ENCODE results near the gene HOMER3. TPM values are rescaled to one million over a fixed set of nuclear protein-coding genes. Genes with fewer than 3 reads are reported as not detected.
"Not testable (repeated sequence)": the region's sequence is repeated elsewhere in the genome, so short reads cannot be mapped to it uniquely, and the experiment has no call there.

HOMER3 gene
- total RNA-seq, 4 donors from 2014 or later: 22.7 to 48.5 (median 33.2) TPM

DNA sequence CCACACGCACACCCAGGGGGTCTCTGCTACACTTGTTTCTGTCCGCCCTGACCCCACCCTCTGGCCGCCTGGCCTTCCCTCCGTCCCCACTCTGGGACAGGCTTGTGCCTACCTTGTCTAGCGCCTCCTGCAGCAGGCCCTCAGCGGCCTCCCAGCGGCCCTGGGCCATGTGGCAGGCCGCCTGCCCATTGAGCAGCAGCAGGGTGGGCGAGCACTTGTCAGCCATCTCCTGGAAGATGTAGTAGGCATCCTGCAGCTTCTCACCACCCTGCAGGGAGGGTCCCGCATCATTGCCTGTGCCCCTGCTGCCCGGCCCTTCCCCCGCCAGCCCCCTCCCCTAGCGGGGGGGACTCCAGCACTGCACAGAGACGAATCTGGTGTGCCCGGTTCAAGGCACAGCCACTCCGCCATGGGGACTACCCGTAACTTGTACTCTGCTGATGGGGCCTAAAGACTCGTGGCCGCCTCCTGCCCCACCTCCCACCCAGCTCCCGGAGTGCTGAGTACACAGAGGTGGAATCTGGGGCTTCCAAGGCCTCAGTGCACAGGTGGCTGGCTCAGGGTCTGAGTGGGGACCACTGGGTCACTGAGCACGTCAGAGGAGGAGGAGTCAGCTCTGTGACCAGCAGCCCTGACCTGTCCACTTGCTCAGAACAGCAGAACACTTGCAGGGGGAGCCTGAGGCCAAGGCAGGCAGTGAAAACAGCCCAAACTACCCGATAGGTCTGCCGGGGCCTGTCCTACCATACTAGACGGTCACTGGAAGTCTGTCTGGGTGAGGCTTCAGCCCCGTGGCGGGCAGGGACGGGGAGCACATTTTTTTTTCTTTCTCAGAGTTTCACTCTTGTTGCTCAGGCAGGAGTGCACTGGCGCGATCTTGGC lies 37.6 kb downstream of the HOMER3 start:
- H3K36me3 ChIP-seq: peaks cover 0 to 97% of the 10 kb centered on the region in 2 donors
- 67 to 81% methylated on average over 3 to 11 of the region's 29 CpGs for WGBS, 2 donors (ENCODE audit: low coverage in 1 of 2)
- no peak for TF ChIP-seq POLR2AphosphoS5 (IDR thresholded peaks at IDR 0.05)
- TF ChIP-seq EP300 (IDR thresholded peaks at IDR 0.05): no peak
- no peak for TF ChIP-seq POLR2A (IDR thresholded peaks at IDR 0.05)
- TF ChIP-seq, protein P1, sequence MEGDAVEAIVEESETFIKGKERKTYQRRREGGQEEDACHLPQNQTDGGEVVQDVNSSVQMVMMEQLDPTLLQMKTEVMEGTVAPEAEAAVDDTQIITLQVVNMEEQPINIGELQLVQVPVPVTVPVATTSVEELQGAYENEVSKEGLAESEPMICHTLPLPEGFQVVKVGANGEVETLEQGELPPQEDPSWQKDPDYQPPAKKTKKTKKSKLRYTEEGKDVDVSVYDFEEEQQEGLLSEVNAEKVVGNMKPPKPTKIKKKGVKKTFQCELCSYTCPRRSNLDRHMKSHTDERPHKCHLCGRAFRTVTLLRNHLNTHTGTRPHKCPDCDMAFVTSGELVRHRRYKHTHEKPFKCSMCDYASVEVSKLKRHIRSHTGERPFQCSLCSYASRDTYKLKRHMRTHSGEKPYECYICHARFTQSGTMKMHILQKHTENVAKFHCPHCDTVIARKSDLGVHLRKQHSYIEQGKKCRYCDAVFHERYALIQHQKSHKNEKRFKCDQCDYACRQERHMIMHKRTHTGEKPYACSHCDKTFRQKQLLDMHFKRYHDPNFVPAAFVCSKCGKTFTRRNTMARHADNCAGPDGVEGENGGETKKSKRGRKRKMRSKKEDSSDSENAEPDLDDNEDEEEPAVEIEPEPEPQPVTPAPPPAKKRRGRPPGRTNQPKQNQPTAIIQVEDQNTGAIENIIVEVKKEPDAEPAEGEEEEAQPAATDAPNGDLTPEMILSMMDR (IDR thresholded peaks at IDR 0.05): no peak
- no peak overlapping the region for H3K4me3 ChIP-seq
- H3K4me1 ChIP-seq: no peaks in the 10 kb centered on the region
- H3K27ac ChIP-seq: no peak overlapping the region
- no peak for ATAC-seq
- no peaks in the 10 kb centered on the region for H3K9me3 ChIP-seq
- no peaks in the 10 kb centered on the region for H3K27me3 ChIP-seq

DNA sequence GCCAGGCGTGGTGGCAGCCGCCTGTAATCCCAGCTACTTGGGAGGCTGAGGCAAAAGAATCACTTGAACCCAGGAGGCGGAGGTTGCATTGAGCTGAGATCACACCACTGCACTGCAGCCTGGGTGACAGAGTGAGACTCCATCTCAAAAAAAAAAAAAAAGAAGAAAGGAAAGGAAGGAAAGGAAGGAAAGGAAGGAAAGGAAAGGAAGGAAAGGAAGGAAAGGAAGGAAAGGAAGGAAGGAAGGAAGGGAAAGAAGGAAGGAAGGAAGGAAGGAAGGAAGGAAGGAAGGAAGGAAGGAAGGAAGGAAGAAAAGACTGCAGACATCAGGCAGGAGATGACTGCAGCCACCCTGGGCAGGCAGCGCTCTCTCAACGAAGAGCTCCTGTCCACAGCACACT lies 38.5 kb downstream of the HOMER3 start:
- not testable (repeated sequence) for H3K4me1 ChIP-seq, H3K9me3 ChIP-seq, H3K27me3 ChIP-seq, ATAC-seq, H3K4me3 ChIP-seq, H3K27ac ChIP-seq
- H3K36me3 ChIP-seq: peaks cover 0 to 91% of the 10 kb centered on the region in 2 donors
- WGBS, 2 donors (ENCODE audit: low coverage in 1 of 2): 90% methylated on average over 3 of the region's 5 CpGs; no CpG with 5 or more reads in 1 of the 2 donors

DNA sequence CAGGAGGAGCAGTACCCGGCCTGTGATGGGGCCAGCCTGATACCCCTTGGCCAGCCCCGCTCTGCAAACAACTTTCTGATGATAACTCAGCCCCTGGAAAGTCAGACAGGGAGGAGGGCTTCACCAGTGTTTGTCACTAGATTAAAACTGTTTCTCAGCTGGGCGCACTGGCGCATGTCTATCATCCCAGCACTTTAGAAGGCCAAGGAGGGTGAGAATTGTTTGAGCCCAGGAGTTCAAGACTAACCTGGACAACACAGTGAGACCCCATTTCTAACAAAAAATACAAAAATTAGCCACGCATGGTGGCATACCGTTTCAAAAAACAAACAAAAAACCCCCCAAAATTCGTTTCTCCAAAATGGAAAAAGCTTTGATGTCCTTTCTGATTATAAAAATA lies 39.5 kb downstream of the HOMER3 start:
- 83 to 93% methylated on average over 4 to 5 of the region's 7 CpGs for WGBS, 2 donors (ENCODE audit: low coverage in 1 of 2)
- no peak overlapping the region for H3K4me3 ChIP-seq
- H3K27ac ChIP-seq: no peak overlapping the region
- TF ChIP-seq EP300 (IDR thresholded peaks at IDR 0.05) (no peak), POLR2A (IDR thresholded peaks at IDR 0.05) (no peak), POLR2AphosphoS5 (IDR thresholded peaks at IDR 0.05) (no peak)
- TF ChIP-seq, protein P1 (IDR thresholded peaks at IDR 0.05): no peak
- H3K27me3 ChIP-seq: peaks cover 15% of the 10 kb centered on the region
- peaks cover 0 to 2% (median 0%) of the 10 kb centered on the region in 3 donors for H3K4me1 ChIP-seq
- no peaks in the 10 kb centered on the region for H3K9me3 ChIP-seq
- ATAC-seq: no peak
- H3K36me3 ChIP-seq: peaks cover 0 to 81% of the 10 kb centered on the region in 2 donors

DNA sequence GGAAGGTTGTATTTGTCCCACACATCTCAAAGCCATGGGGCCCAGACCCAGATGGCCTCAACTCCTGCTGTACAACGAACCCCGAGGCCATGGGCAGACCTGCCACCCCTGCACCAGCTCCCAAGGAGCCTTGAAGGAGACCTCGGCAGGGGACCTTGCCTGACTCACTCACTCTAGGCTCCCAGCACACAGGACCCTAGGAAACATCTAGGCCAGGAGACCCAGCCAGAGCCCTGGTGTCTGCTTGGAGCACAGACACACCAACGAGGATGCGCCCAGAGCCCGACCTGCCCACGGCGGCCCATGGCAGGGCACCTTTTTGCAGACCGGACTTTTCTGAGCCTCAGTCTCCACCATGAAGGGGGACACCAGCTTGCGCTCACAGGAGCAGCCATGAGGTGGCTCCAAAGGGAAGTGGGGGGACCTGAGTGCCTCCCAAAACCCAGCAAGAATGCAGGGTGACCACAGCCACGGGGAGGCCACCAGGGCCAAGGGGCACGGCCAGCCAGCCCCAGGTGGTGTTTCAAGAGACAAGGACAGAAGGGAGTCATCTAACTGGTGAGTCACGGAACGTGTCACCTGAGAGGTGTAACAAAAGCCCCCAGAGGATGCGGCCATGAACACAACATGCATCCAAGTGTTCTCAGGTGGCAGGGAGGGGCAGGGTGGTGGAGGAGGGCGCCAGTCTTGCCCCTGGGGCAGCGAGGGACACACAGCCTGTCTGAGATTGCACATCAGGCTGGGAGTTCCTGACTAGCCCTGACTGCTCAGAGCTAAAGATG lies 40.1 kb downstream of the HOMER3 start:
- WGBS, 2 donors (ENCODE audit: low coverage in 1 of 2): 88 to 93% methylated on average over 3 of the region's 17 CpGs

More for the DNA sequence above, 40.1 kb downstream of the HOMER3 start:
- Histone ChIP-seq H3K4me3 (no peak overlapping the region), H3K27ac (no peak overlapping the region), H3K36me3 (peaks cover 0 to 75% of the 10 kb centered on the region in 2 donors), H3K9me3 (no peaks in the 10 kb centered on the region), H3K4me1 (peaks cover 0 to 7% (median 0%) of the 10 kb centered on the region in 3 donors), H3K27me3 (peaks cover 19% of the 10 kb centered on the region)
- TF ChIP-seq POLR2AphosphoS5 (IDR thresholded peaks at IDR 0.05): no peak
- TF ChIP-seq, protein P1 (IDR thresholded peaks at IDR 0.05): no peak
- TF ChIP-seq EP300 (IDR thresholded peaks at IDR 0.05): no peak
- TF ChIP-seq POLR2A (IDR thresholded peaks at IDR 0.05): no peak
- no peak for ATAC-seq
